Activated naive CD4-positive, alpha-beta T cell treated with anti-CD3 and anti-CD28 coated beads for 36 hours (primary cell): Measurements from ENCODE around the gene MLIP. TPM values are rescaled to one million over a fixed set of nuclear protein-coding genes. Genes with fewer than 3 reads are reported as not detected.

Source experiments
- CTCF ChIA-PET: fragments of 350-600 bp; sonication (Branson Sonifier 250); formaldehyde crosslinking; loops from one replicate; lab custom pipeline; 2021; ENCODE audit warnings: antibody characterized with exemption; lab: Charles Lee
- DNase-seq: peaks from one replicate; pipeline ENCODE4 v3.0.0-alpha.2; 2020
- H3K27ac Mint-ChIP-seq: one replicate; pipeline ENCODE4 v1.8.0; 2021; ENCODE audit warnings: mild to moderate bottlenecking, mixed read lengths
- H3K27me3 Mint-ChIP-seq: one replicate; pipeline ENCODE4 v1.8.0; 2021; ENCODE audit warnings: low read depth, mixed read lengths
- H3K36me3 Mint-ChIP-seq: one replicate; pipeline ENCODE4 v1.8.0; 2021; ENCODE audit warnings: low read depth, mixed read lengths
- H3K4me1 Mint-ChIP-seq: one replicate; pipeline ENCODE4 v1.8.0; 2021; ENCODE audit warnings: low read depth, mixed read lengths
- H3K4me3 Mint-ChIP-seq: one replicate; pipeline ENCODE4 v1.8.0; 2021; ENCODE audit warnings: mild to moderate bottlenecking, moderate library complexity, mixed read lengths
- H3K9me3 Mint-ChIP-seq: one replicate; pipeline ENCODE4 v1.8.0; 2021; ENCODE audit warnings: mixed read lengths
- intact Hi-C: fragments of 100-400 bp; cut with micrococcal nuclease; formaldehyde crosslinking; loops from one replicate; pipeline ENCODE4 v1.15.1; 2023
- total RNA-seq, 2 experiments: library from RNA; stranded (reverse); gene quantifications; one replicate each; pipeline ENCODE4 v1.2.3, GENCODE V29; 2021

Gene MLIP
- total RNA-seq, 2 experiments from 2014 or later = not detected

GRCh38 chr6:54132587-54132986, 21.3 kb downstream of the MLIP start:
- Mint-ChIP-seq H3K27ac (no peak overlapping the region), H3K4me1 (no peaks in the 10 kb centered on the region), H3K9me3 (no peaks in the 10 kb centered on the region), H3K36me3 (no peaks in the 10 kb centered on the region), H3K4me3 (no peak overlapping the region), H3K27me3 (no peaks in the 10 kb centered on the region)
- intact Hi-C loops = no loop called here
- CTCF ChIA-PET = no interaction called here
- no peak for DNase-seq

- Mint-ChIP-seq H3K9me3 (no peaks in the 10 kb centered on the region), H3K4me3 (no peak overlapping the region), H3K4me1 (no peaks in the 10 kb centered on the region), H3K27me3 (no peaks in the 10 kb centered on the region), H3K36me3 (no peaks in the 10 kb centered on the region), H3K27ac (no peak overlapping the region)
- CTCF ChIA-PET = no interaction called here
- DNase-seq = no peak
- intact Hi-C loops = no loop called here
Observed at GRCh38 chr6:54133186-54133585, 21.9 kb downstream of the MLIP start.

GRCh38 chr6:54134935-54135334, 23.7 kb downstream of the MLIP start:
- CTCF ChIA-PET = interaction anchor here (0.7 kb wide), 1 partner anchor 219 kb away, joined by 4 read pairs; no protein-coding TSS in a partner anchor
- intact Hi-C loops = no loop called here
- Mint-ChIP-seq H3K4me3 (no peak overlapping the region), H3K4me1 (no peaks in the 10 kb centered on the region), H3K27me3 (no peaks in the 10 kb centered on the region), H3K36me3 (no peaks in the 10 kb centered on the region), H3K27ac (no peak overlapping the region), H3K9me3 (no peaks in the 10 kb centered on the region)
- DNase-seq = no peak

GRCh38 chr6:54135665-54136369, 24.6 kb downstream of the MLIP start:
- Mint-ChIP-seq H3K9me3 (no peaks in the 10 kb centered on the region), H3K27me3 (no peaks in the 10 kb centered on the region), H3K4me3 (no peak overlapping the region), H3K36me3 (no peaks in the 10 kb centered on the region), H3K27ac (no peak overlapping the region), H3K4me1 (no peaks in the 10 kb centered on the region)
- intact Hi-C loops = no loop called here
- DNase-seq = no peak
- CTCF ChIA-PET = no interaction called here

- Mint-ChIP-seq H3K4me3 (no peak overlapping the region), H3K4me1 (no peaks in the 10 kb centered on the region), H3K27ac (no peak overlapping the region), H3K27me3 (no peaks in the 10 kb centered on the region), H3K36me3 (no peaks in the 10 kb centered on the region), H3K9me3 (no peaks in the 10 kb centered on the region)
- intact Hi-C loops = no loop called here
- no peak for DNase-seq
- CTCF ChIA-PET = no interaction called here
Observed at GRCh38 chr6:54138795-54139194, 27.6 kb downstream of the MLIP start.

GRCh38 chr6:54140811-54141210, 29.6 kb downstream of the MLIP start:
- Mint-ChIP-seq H3K27me3 (no peaks in the 10 kb centered on the region), H3K4me3 (no peak overlapping the region), H3K4me1 (no peaks in the 10 kb centered on the region), H3K27ac (no peak overlapping the region), H3K9me3 (no peaks in the 10 kb centered on the region), H3K36me3 (no peaks in the 10 kb centered on the region)
- intact Hi-C loops = no loop called here
- DNase-seq = no peak
- CTCF ChIA-PET = no interaction called here

GRCh38 chr6:54142889-54143519, 31.8 kb downstream of the MLIP start:
- intact Hi-C loops = no loop called here
- Mint-ChIP-seq H3K36me3 (no peaks in the 10 kb centered on the region), H3K27me3 (no peaks in the 10 kb centered on the region), H3K27ac (no peak overlapping the region), H3K9me3 (no peaks in the 10 kb centered on the region), H3K4me3 (no peak overlapping the region), H3K4me1 (no peaks in the 10 kb centered on the region)
- CTCF ChIA-PET = no interaction called here
- DNase-seq = no peak

GRCh38 chr6:54151861-54152260, 40.6 kb downstream of the MLIP start:
- Mint-ChIP-seq H3K9me3 (no peaks in the 10 kb centered on the region), H3K4me1 (no peaks in the 10 kb centered on the region), H3K4me3 (no peak overlapping the region), H3K27me3 (no peaks in the 10 kb centered on the region), H3K36me3 (no peaks in the 10 kb centered on the region), H3K27ac (no peak overlapping the region)
- CTCF ChIA-PET = no interaction called here
- intact Hi-C loops = no loop called here
- DNase-seq = no peak

- DNase-seq = no peak
- Mint-ChIP-seq H3K27ac (no peak overlapping the region), H3K27me3 (no peaks in the 10 kb centered on the region), H3K4me1 (no peaks in the 10 kb centered on the region), H3K4me3 (no peak overlapping the region), H3K36me3 (no peaks in the 10 kb centered on the region), H3K9me3 (no peaks in the 10 kb centered on the region)
- CTCF ChIA-PET = no interaction called here
- intact Hi-C loops = no loop called here
Observed at GRCh38 chr6:54156650-54157250, 45.5 kb downstream of the MLIP start.

- no peaks in the 10 kb centered on the region for H3K9me3 Mint-ChIP-seq
- H3K27ac Mint-ChIP-seq = no peak overlapping the region
- no peak overlapping the region for H3K4me3 Mint-ChIP-seq
- CTCF ChIA-PET = no interaction called here
- intact Hi-C loops = no loop called here
- DNase-seq = no peak
- no peaks in the 10 kb centered on the region for H3K27me3 Mint-ChIP-seq
- H3K36me3 Mint-ChIP-seq = no peaks in the 10 kb centered on the region
- H3K4me1 Mint-ChIP-seq = no peaks in the 10 kb centered on the region
Observed at GRCh38 chr6:54157405-54157804, 46.2 kb downstream of the MLIP start.

GRCh38 chr6:54173089-54173488, 61.8 kb downstream of the MLIP start:
- H3K36me3 Mint-ChIP-seq = no peaks in the 10 kb centered on the region

GRCh38 chr6:54179152-54179551, 67.9 kb downstream of the MLIP start:
- CTCF ChIA-PET = no interaction called here
- intact Hi-C loops = no loop called here
- DNase-seq = no peak
- Mint-ChIP-seq H3K36me3 (no peaks in the 10 kb centered on the region), H3K4me3 (no peak overlapping the region), H3K27ac (no peak overlapping the region), H3K4me1 (no peaks in the 10 kb centered on the region), H3K9me3 (peaks cover 7% of the 10 kb centered on the region), H3K27me3 (no peaks in the 10 kb centered on the region)

More at GRCh38 chr6:54173089-54173488, 61.8 kb downstream of the MLIP start:
- Mint-ChIP-seq H3K9me3 (peaks cover 10% of the 10 kb centered on the region), H3K4me3 (no peak overlapping the region), H3K27me3 (no peaks in the 10 kb centered on the region), H3K27ac (no peak overlapping the region), H3K4me1 (no peaks in the 10 kb centered on the region)
- CTCF ChIA-PET = no interaction called here
- DNase-seq = no peak
- intact Hi-C loops = no loop called here

GRCh38 chr6:54183616-54184015, 72.4 kb downstream of the MLIP start:
- no peaks in the 10 kb centered on the region for H3K36me3 Mint-ChIP-seq
- DNase-seq = no peak
- H3K4me1 Mint-ChIP-seq = no peaks in the 10 kb centered on the region
- no peaks in the 10 kb centered on the region for H3K27me3 Mint-ChIP-seq
- CTCF ChIA-PET = no interaction called here
- intact Hi-C loops = no loop called here
- no peak overlapping the region for H3K4me3 Mint-ChIP-seq
- H3K27ac Mint-ChIP-seq = no peak overlapping the region
- peaks cover 1% of the 10 kb centered on the region for H3K9me3 Mint-ChIP-seq
